Measurements from ENCODE around the gene TBC1D22A. TPM values are rescaled to one million over a fixed set of nuclear protein-coding genes. Genes with fewer than 3 reads are reported as not detected.

The TBC1D22A gene
- total RNA-seq, 1 experiment from 2014 or later = 20.9 TPM

DNA sequence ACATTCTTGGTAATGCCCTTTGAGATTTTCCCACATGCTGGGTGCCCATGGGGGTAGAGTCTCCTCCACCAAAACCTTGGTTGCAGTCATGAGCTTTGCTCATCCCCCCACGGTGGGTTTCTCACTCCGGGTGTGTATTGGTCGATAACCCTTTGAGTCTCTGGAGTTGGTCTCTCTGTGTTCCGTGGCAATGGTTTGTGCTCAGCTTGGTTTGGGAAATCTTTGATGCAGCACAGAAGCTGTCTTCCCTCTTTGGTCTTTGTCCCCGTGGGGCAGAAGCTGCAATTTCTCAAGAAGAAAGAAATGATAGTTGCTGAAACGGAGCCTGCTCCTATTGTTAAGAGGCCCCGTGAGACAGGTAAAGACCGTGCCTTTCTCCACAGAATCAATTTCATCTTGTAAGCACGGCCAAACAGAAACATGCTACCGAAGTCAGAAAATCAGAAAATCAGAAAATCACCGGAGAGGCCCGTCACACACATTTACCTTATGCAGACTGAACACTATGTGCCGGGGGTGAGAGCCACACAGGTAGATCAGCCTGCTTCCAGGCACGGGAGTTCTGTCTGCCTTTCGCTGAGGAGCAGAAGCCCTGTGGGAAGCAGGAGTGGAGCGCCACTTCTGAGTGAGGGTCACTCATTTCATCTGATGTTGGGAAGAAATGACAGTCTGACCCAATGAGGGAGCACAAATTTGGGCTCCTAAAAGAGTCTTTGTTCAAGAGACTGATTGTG lies 186.1 kb downstream of the TBC1D22A start:
- Histone ChIP-seq H3K9ac (ENCODE audit: low read length) (no peak overlapping the region), H3K9me2 (ENCODE audit: insufficient read depth) (no peaks in the 10 kb centered on the region), H4K20me1 (ENCODE audit: insufficient read depth) (no peaks in the 10 kb centered on the region), H3K4me3 (replicated peaks in 1 of 2; ENCODE audit: low read depth in 1 of 2, low read length in 2 of 2) (no peak overlapping the region), H2AFZ (ENCODE audit: low read depth, low read length, poor library complexity, severe bottlenecking) (no peak overlapping the region), H3K4me1 (ENCODE audit: control insufficient read depth in 1 of 2, insufficient read depth in 2 of 2, low read length in 2 of 2) (no peaks in the 10 kb centered on the region), H3K79me2 (ENCODE audit: insufficient read depth, low read length) (no peaks in the 10 kb centered on the region), H3K27ac (ENCODE audit: low read depth, low read length) (no peak overlapping the region), H3K36me3 (ENCODE audit: control insufficient read depth in 1 of 2, insufficient read depth in 2 of 2, low read length in 2 of 2) (no peaks in the 10 kb centered on the region), H3K4me2 (ENCODE audit: low read length) (no peak overlapping the region), H3K27me3 (ENCODE audit: insufficient read depth, low read length) (no peaks in the 10 kb centered on the region), H3K9me3 (ENCODE audit: control insufficient read depth in 1 of 2, insufficient read depth in 1 of 2, low read depth in 1 of 2, low read length in 2 of 2) (no peaks in the 10 kb centered on the region)
- ATAC-seq = no peak
- intact Hi-C loops (cut with micrococcal nuclease) = no loop called here
- no TSS peak for BruUV-seq (replicated peaks)
- ChIA-PET CTCF (no interaction called here), POLR2A (no interaction called here), RAD21 (ENCODE audit: low non-redundant PET in 1 of 2, low total read pairs in 2 of 2, uncharacterized antibody in 2 of 2, unreplicated experiment in 2 of 2) (no interaction called here)
- TF ChIP-seq POLR2A (IDR thresholded peaks at IDR 0.05; ENCODE audit: borderline replicate concordance, extremely low read depth, insufficient read depth, insufficient read length) (no peak), ZNF274 (IDR thresholded peaks at IDR 0.05; ENCODE audit: low read depth, low read length) (no peak), CBX3 (IDR thresholded peaks at IDR 0.05; ENCODE audit: low read depth) (no peak), RAD21 (IDR thresholded peaks at IDR 0.05; ENCODE audit: low read depth) (no peak), TCF7L2 (IDR thresholded peaks at IDR 0.05; ENCODE audit: borderline replicate concordance, extremely low read depth, insufficient read depth, insufficient read length) (no peak), SRF (IDR thresholded peaks at IDR 0.05; ENCODE audit: low read depth) (no peak), ELF1 (IDR thresholded peaks at IDR 0.05; ENCODE audit: borderline replicate concordance, low read depth) (no peak), EGR1 (IDR thresholded peaks at IDR 0.05; ENCODE audit: low read depth) (no peak), POLR2AphosphoS5 (IDR thresholded peaks at IDR 0.05; ENCODE audit: low read depth, low read length) (no peak), SIN3A (IDR thresholded peaks at IDR 0.05; ENCODE audit: low read depth) (no peak), EZH2 (IDR thresholded peaks at IDR 0.05) (no peak), JUND (IDR thresholded peaks at IDR 0.05) (no peak), FOSL1 (IDR thresholded peaks at IDR 0.05; ENCODE audit: low read depth) (no peak)
- TF ChIP-seq, protein P1, sequence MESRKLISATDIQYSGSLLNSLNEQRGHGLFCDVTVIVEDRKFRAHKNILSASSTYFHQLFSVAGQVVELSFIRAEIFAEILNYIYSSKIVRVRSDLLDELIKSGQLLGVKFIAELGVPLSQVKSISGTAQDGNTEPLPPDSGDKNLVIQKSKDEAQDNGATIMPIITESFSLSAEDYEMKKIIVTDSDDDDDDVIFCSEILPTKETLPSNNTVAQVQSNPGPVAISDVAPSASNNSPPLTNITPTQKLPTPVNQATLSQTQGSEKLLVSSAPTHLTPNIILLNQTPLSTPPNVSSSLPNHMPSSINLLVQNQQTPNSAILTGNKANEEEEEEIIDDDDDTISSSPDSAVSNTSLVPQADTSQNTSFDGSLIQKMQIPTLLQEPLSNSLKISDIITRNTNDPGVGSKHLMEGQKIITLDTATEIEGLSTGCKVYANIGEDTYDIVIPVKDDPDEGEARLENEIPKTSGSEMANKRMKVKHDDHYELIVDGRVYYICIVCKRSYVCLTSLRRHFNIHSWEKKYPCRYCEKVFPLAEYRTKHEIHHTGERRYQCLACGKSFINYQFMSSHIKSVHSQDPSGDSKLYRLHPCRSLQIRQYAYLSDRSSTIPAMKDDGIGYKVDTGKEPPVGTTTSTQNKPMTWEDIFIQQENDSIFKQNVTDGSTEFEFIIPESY (IDR thresholded peaks at IDR 0.05; ENCODE audit: extremely low read depth, insufficient replicate concordance, low read length) = no peak
- TF ChIP-seq, protein P2, sequence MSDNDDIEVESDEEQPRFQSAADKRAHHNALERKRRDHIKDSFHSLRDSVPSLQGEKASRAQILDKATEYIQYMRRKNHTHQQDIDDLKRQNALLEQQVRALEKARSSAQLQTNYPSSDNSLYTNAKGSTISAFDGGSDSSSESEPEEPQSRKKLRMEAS (IDR thresholded peaks at IDR 0.05) = no peak
- TF ChIP-seq, protein P3, sequence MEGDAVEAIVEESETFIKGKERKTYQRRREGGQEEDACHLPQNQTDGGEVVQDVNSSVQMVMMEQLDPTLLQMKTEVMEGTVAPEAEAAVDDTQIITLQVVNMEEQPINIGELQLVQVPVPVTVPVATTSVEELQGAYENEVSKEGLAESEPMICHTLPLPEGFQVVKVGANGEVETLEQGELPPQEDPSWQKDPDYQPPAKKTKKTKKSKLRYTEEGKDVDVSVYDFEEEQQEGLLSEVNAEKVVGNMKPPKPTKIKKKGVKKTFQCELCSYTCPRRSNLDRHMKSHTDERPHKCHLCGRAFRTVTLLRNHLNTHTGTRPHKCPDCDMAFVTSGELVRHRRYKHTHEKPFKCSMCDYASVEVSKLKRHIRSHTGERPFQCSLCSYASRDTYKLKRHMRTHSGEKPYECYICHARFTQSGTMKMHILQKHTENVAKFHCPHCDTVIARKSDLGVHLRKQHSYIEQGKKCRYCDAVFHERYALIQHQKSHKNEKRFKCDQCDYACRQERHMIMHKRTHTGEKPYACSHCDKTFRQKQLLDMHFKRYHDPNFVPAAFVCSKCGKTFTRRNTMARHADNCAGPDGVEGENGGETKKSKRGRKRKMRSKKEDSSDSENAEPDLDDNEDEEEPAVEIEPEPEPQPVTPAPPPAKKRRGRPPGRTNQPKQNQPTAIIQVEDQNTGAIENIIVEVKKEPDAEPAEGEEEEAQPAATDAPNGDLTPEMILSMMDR (IDR thresholded peaks at IDR 0.05 in 2 of 3, conservative IDR thresholded peaks at IDR 0.05 in 1 of 3; ENCODE audit: borderline replicate concordance in 1 of 3, insufficient read depth in 1 of 3, low read depth in 2 of 3, low read length in 2 of 3) = no peak
- TF ChIP-seq, protein P4, sequence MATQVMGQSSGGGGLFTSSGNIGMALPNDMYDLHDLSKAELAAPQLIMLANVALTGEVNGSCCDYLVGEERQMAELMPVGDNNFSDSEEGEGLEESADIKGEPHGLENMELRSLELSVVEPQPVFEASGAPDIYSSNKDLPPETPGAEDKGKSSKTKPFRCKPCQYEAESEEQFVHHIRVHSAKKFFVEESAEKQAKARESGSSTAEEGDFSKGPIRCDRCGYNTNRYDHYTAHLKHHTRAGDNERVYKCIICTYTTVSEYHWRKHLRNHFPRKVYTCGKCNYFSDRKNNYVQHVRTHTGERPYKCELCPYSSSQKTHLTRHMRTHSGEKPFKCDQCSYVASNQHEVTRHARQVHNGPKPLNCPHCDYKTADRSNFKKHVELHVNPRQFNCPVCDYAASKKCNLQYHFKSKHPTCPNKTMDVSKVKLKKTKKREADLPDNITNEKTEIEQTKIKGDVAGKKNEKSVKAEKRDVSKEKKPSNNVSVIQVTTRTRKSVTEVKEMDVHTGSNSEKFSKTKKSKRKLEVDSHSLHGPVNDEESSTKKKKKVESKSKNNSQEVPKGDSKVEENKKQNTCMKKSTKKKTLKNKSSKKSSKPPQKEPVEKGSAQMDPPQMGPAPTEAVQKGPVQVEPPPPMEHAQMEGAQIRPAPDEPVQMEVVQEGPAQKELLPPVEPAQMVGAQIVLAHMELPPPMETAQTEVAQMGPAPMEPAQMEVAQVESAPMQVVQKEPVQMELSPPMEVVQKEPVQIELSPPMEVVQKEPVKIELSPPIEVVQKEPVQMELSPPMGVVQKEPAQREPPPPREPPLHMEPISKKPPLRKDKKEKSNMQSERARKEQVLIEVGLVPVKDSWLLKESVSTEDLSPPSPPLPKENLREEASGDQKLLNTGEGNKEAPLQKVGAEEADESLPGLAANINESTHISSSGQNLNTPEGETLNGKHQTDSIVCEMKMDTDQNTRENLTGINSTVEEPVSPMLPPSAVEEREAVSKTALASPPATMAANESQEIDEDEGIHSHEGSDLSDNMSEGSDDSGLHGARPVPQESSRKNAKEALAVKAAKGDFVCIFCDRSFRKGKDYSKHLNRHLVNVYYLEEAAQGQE (IDR thresholded peaks at IDR 0.05; ENCODE audit: low read depth) = no peak
- no peak for DNase-seq (ENCODE audit: low read depth, low spot score)
